ENCODE measurements around the gene ZSCAN5A.
"Not testable (repeated sequence)": the region's sequence is repeated elsewhere in the genome, so short reads cannot be mapped to it uniquely, and the experiment has no call there.

Gene ZSCAN5A

GRCh38 chr19:56314018-56314380 is 640 bp downstream of the ZSCAN5A start:
- Histone ChIP-seq H3K36me3 (ENCODE audit: control insufficient read depth, insufficient read depth, low read length, severe bottlenecking) (peaks cover 12% of the 10 kb centered on the region), H3K4me3 (ENCODE audit: low read length) (peak overlapping the region; percentile 98), H3K9ac (ENCODE audit: low read length) (peak overlapping the region; percentile 96), H3K4me1 (ENCODE audit: control insufficient read depth, insufficient read depth, low read length) (peaks cover 16% of the 10 kb centered on the region), H3K9me3 (ENCODE audit: control insufficient read depth, low read length) (no peaks in the 10 kb centered on the region), H3K27me3 (replicated peaks; ENCODE audit: control insufficient read depth, insufficient read depth, low read length) (no peaks in the 10 kb centered on the region)
- DNase-seq (ENCODE audit: low read depth) = peak; percentile 63

DNA sequence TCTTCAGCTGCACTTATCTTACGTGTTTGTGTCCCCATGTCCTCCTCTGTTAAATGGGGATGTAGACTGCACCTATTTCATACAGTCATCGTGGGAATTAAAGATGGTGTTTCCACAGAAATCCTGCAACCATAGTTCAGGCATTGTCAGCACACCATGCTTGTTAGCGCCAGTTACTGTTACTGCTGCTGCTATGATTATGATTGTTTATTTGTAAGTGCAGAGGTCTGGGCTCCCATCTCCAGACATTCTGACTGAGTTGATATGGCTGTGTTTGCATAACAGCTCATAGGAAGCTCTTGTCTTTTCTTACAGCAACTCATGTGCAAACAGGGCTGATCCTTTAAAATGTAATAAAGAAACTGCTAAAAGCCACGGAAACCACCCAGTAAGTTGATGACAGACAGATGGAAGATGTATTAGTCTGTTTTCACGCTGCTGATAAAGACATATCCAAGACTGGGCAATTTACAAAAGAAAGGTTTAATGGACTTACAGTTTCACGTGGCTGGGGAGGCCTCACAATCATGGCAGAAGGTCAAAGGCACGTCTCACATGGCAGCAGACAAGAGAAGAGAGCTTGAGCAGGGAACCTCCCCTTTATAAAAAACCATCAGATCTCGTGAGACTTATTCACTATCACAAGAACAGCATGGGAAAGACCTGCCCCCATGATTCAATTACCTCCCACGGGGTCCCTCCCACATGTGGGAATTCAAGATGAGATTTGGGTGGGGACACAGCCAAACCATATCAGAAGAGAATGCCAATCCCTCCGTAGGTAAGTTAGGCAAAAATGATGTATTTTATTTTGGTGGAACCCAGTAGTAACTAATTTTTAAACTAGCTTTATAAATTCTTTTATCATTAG is 1.6 kb downstream of the ZSCAN5A start:
- Histone ChIP-seq H3K36me3 (ENCODE audit: control insufficient read depth, insufficient read depth, low read length, severe bottlenecking) (peaks cover 12% of the 10 kb centered on the region), H3K27me3 (replicated peaks; ENCODE audit: control insufficient read depth, insufficient read depth, low read length) (no peaks in the 10 kb centered on the region), H3K9me3 (ENCODE audit: control insufficient read depth, low read length) (no peaks in the 10 kb centered on the region), H3K9ac (ENCODE audit: low read length) (peak overlapping the region; percentile 96), H3K4me3 (ENCODE audit: low read length) (peak overlapping the region; percentile 98), H3K4me1 (ENCODE audit: control insufficient read depth, insufficient read depth, low read length) (peaks cover 16% of the 10 kb centered on the region)
- no peak for DNase-seq (ENCODE audit: low read depth)

DNA sequence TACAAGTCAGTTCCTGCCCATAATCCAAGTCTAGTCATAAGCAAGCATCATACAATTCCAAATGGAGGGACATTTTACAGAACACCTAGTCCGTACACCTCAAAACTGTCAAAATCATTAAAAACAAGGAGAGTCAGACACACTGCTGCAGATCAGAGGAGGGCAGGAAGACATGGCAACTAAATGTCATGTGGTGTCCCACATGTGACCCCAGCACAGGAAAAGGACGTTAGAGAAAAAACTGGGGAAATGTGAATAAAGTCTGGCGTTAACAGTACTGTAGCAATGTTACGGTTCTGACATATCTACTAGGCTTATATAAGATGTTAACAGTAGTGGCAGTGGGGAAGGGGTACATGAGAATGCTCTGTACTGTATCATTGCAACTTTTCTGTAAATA is 2.3 kb downstream of the ZSCAN5A start:
- Histone ChIP-seq H3K9me3 (ENCODE audit: control insufficient read depth, low read length) (no peaks in the 10 kb centered on the region), H3K27me3 (replicated peaks; ENCODE audit: control insufficient read depth, insufficient read depth, low read length) (no peaks in the 10 kb centered on the region), H3K4me1 (ENCODE audit: control insufficient read depth, insufficient read depth, low read length) (peaks cover 16% of the 10 kb centered on the region), H3K36me3 (ENCODE audit: control insufficient read depth, insufficient read depth, low read length, severe bottlenecking) (peaks cover 12% of the 10 kb centered on the region), H3K9ac (ENCODE audit: low read length) (no peak overlapping the region), H3K4me3 (ENCODE audit: low read length) (no peak overlapping the region)
- DNase-seq (ENCODE audit: low read depth) = no peak

- Histone ChIP-seq H3K36me3 (ENCODE audit: control insufficient read depth, insufficient read depth, low read length, severe bottlenecking) (peaks cover 15% of the 10 kb centered on the region), H3K9me3 (ENCODE audit: control insufficient read depth, low read length) (no peaks in the 10 kb centered on the region), H3K9ac (ENCODE audit: low read length) (no peak overlapping the region), H3K4me3 (ENCODE audit: low read length) (no peak overlapping the region), H3K27me3 (replicated peaks; ENCODE audit: control insufficient read depth, insufficient read depth, low read length) (no peaks in the 10 kb centered on the region), H3K4me1 (ENCODE audit: control insufficient read depth, insufficient read depth, low read length) (peaks cover 10% of the 10 kb centered on the region)
- DNase-seq (ENCODE audit: low read depth) = no peak
Measured at GRCh38 chr19:56310462-56310861, 4.2 kb downstream of the ZSCAN5A start.

- DNase-seq (ENCODE audit: low read depth) = peak; percentile 44
- Histone ChIP-seq H3K4me1 (ENCODE audit: control insufficient read depth, insufficient read depth, low read length) (peaks cover 8% of the 10 kb centered on the region), H3K9me3 (ENCODE audit: control insufficient read depth, low read length) (no peaks in the 10 kb centered on the region), H3K4me3 (ENCODE audit: low read length) (no peak overlapping the region), H3K36me3 (ENCODE audit: control insufficient read depth, insufficient read depth, low read length, severe bottlenecking) (peaks cover 23% of the 10 kb centered on the region), H3K27me3 (replicated peaks; ENCODE audit: control insufficient read depth, insufficient read depth, low read length) (no peaks in the 10 kb centered on the region), H3K9ac (ENCODE audit: low read length) (no peak overlapping the region)
Measured at GRCh38 chr19:56309511-56310185, 5.0 kb downstream of the ZSCAN5A start.

DNA sequence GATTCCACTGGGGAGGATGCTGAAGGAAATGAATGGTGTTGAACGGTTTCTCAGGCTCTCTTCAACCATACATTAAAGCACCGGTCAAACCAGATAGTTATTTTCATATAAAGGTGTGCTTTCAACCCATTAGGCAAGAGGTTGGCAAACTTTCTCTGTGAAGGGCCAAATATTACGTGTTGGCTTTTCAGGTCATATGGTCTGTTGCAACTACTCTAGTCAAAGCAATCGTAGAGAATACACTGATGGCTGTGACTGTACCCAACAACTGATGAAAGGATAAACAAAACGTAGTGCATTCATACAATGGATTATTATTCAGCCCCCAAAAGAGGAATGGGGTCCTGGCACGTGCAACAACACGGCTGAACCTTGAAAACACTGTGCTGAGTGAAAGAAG is 5.8 kb downstream of the ZSCAN5A start:
- H3K36me3 ChIP-seq (ENCODE audit: control insufficient read depth, insufficient read depth, low read length, severe bottlenecking) = peaks cover 30% of the 10 kb centered on the region
- peaks cover 6% of the 10 kb centered on the region for H3K4me1 ChIP-seq (ENCODE audit: control insufficient read depth, insufficient read depth, low read length)
- no peaks in the 10 kb centered on the region for H3K9me3 ChIP-seq (ENCODE audit: control insufficient read depth, low read length)
- no peak overlapping the region for H3K9ac ChIP-seq (ENCODE audit: low read length)
- DNase-seq (ENCODE audit: low read depth) = no peak
- H3K4me3 ChIP-seq (ENCODE audit: low read length) = no peak overlapping the region
- no peaks in the 10 kb centered on the region for H3K27me3 ChIP-seq (replicated peaks; ENCODE audit: control insufficient read depth, insufficient read depth, low read length)

GRCh38 chr19:56307062-56307461 is 7.6 kb downstream of the ZSCAN5A start:
- H3K9ac ChIP-seq (ENCODE audit: low read length); DNase-seq (ENCODE audit: low read depth); H3K4me3 ChIP-seq (ENCODE audit: low read length); H3K27me3 ChIP-seq (replicated peaks; ENCODE audit: control insufficient read depth, insufficient read depth, low read length); H3K9me3 ChIP-seq (ENCODE audit: control insufficient read depth, low read length); H3K4me1 ChIP-seq (ENCODE audit: control insufficient read depth, insufficient read depth, low read length): not testable (repeated sequence)
- peaks cover 28% of the 10 kb centered on the region for H3K36me3 ChIP-seq (ENCODE audit: control insufficient read depth, insufficient read depth, low read length, severe bottlenecking)

GRCh38 chr19:56306016-56306415 is 8.6 kb downstream of the ZSCAN5A start:
- Histone ChIP-seq H3K36me3 (ENCODE audit: control insufficient read depth, insufficient read depth, low read length, severe bottlenecking) (peaks cover 24% of the 10 kb centered on the region), H3K4me1 (ENCODE audit: control insufficient read depth, insufficient read depth, low read length) (no peaks in the 10 kb centered on the region), H3K9me3 (ENCODE audit: control insufficient read depth, low read length) (no peaks in the 10 kb centered on the region), H3K4me3 (ENCODE audit: low read length) (no peak overlapping the region), H3K27me3 (replicated peaks; ENCODE audit: control insufficient read depth, insufficient read depth, low read length) (no peaks in the 10 kb centered on the region), H3K9ac (ENCODE audit: low read length) (no peak overlapping the region)
- no peak for DNase-seq (ENCODE audit: low read depth)

DNA sequence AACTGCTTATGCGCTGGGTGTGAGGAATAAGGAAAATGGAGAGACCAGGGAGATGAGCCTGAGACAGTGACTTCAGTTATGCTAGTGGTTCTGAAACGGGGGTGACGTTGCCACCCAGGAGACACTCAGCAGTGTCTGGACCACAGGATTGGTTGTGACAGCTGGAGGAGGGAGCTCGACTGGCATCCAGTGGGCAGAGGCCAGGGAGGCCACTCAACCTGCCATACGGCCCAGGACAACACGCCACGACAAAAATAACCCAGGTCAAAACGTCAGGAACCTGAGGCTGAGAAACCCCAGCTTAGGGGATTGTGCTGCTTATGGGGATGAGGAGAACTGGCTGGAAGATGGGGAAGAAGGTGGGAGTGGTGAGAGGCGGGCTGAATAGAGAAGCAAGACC is 10.4 kb downstream of the ZSCAN5A start:
- Histone ChIP-seq H3K4me3 (ENCODE audit: low read length) (no peak overlapping the region), H3K36me3 (ENCODE audit: control insufficient read depth, insufficient read depth, low read length, severe bottlenecking) (peaks cover 26% of the 10 kb centered on the region), H3K9me3 (ENCODE audit: control insufficient read depth, low read length) (no peaks in the 10 kb centered on the region), H3K4me1 (ENCODE audit: control insufficient read depth, insufficient read depth, low read length) (no peaks in the 10 kb centered on the region), H3K27me3 (replicated peaks; ENCODE audit: control insufficient read depth, insufficient read depth, low read length) (no peaks in the 10 kb centered on the region), H3K9ac (ENCODE audit: low read length) (no peak overlapping the region)
- no peak for DNase-seq (ENCODE audit: low read depth)

GRCh38 chr19:56301886-56302620 is 12.6 kb downstream of the ZSCAN5A start:
- Histone ChIP-seq H3K9me3 (ENCODE audit: control insufficient read depth, low read length) (no peaks in the 10 kb centered on the region), H3K4me3 (ENCODE audit: low read length) (no peak overlapping the region), H3K9ac (ENCODE audit: low read length) (no peak overlapping the region), H3K27me3 (replicated peaks; ENCODE audit: control insufficient read depth, insufficient read depth, low read length) (no peaks in the 10 kb centered on the region), H3K4me1 (ENCODE audit: control insufficient read depth, insufficient read depth, low read length) (no peaks in the 10 kb centered on the region), H3K36me3 (ENCODE audit: control insufficient read depth, insufficient read depth, low read length, severe bottlenecking) (peaks cover 26% of the 10 kb centered on the region)
- DNase-seq (ENCODE audit: low read depth) = no peak

DNA sequence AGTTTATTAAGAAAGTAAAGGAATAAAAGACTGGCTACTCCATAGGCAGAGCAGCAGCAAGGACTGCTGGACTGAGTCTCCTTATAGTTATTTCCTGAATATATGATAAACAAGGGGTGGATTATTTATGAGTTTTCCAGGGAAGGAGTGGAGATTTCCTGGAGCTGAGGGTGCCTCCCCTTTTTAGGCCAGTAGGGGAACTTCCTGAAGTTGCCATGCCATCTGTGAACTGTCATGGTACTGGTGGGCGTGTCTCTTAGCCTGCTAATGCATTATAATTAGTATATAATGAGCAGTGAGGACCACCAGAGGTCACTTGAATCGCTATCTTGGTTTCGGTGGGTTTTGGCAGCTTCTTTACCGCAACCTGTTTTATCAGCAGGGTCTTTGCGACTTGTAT is 13.5 kb downstream of the ZSCAN5A start:
- no peak overlapping the region for H3K4me3 ChIP-seq (ENCODE audit: low read length)
- H3K9me3 ChIP-seq (ENCODE audit: control insufficient read depth, low read length) = no peaks in the 10 kb centered on the region
- H3K36me3 ChIP-seq (ENCODE audit: control insufficient read depth, insufficient read depth, low read length, severe bottlenecking) = peaks cover 31% of the 10 kb centered on the region
- H3K27me3 ChIP-seq (replicated peaks; ENCODE audit: control insufficient read depth, insufficient read depth, low read length) = no peaks in the 10 kb centered on the region
- DNase-seq (ENCODE audit: low read depth) = no peak
- no peaks in the 10 kb centered on the region for H3K4me1 ChIP-seq (ENCODE audit: control insufficient read depth, insufficient read depth, low read length)
- no peak overlapping the region for H3K9ac ChIP-seq (ENCODE audit: low read length)

Measured in adipocyte (in vitro differentiated cells).